SIG-M5 treated with dmso at 0.1 percent for 504 hours (cell line): ENCODE data around the gene CFHR2.
A peak's percentile ranks its signal among the peaks of the same experiment; 100 is the strongest.
"Not testable (repeated sequence)": the region's sequence is repeated elsewhere in the genome, so short reads cannot be mapped to it uniquely, and the experiment has no call there.

Experiments
- DNase-seq: peaks from one replicate; lab custom pipeline; 2025; ENCODE audit not compliant: unreplicated experiment; lab: John Stamatoyannopoulos, UW

The CFHR2 gene

GRCh38 chr1:196943568-196943967 lies at the start of gene CFHR2:
CFHR2 (plus strand) TSS chr1:196943738; CDS start chr1:196943881, 143 bp downstream.
- not testable (repeated sequence) for DNase-seq

- no peak for DNase-seq
Measured at GRCh38 chr1:196896355-196896754, 47.2 kb upstream of the CFHR2 start.

- no peak for DNase-seq
Measured at GRCh38 chr1:196897158-196897828, 46.2 kb upstream of the CFHR2 start.

GRCh38 chr1:196902344-196902743 lies 41.2 kb upstream of the CFHR2 start:
- DNase-seq: no peak

GRCh38 chr1:196910215-196910614 lies 33.3 kb upstream of the CFHR2 start:
- peak; percentile 13 for DNase-seq

- not testable (repeated sequence) for DNase-seq
Measured at GRCh38 chr1:196912283-196912682, 31.3 kb upstream of the CFHR2 start.

GRCh38 chr1:196926839-196927238 lies 16.7 kb upstream of the CFHR2 start:
- not testable (repeated sequence) for DNase-seq

GRCh38 chr1:196932853-196933252 lies 10.7 kb upstream of the CFHR2 start:
- DNase-seq: not testable (repeated sequence)

- no peak for DNase-seq
Measured at GRCh38 chr1:196933531-196934189, 9.9 kb upstream of the CFHR2 start.

GRCh38 chr1:196941474-196941873 lies 2.1 kb upstream of the CFHR2 start:
- DNase-seq: not testable (repeated sequence)

- no peak for DNase-seq
Measured at GRCh38 chr1:196951711-196952394, 8.3 kb downstream of the CFHR2 start.

- DNase-seq: no peak
Measured at GRCh38 chr1:196954778-196955177, 11.2 kb downstream of the CFHR2 start.

- no peak for DNase-seq
Measured at GRCh38 chr1:196955926-196956325, 12.4 kb downstream of the CFHR2 start.

- DNase-seq: no peak
Measured at GRCh38 chr1:196960854-196961253, 17.3 kb downstream of the CFHR2 start.

GRCh38 chr1:196970182-196970581 lies 26.6 kb downstream of the CFHR2 start:
- no peak for DNase-seq

- DNase-seq: no peak
Measured at GRCh38 chr1:196976278-196976677, 32.7 kb downstream of the CFHR2 start.

- no peak for DNase-seq
Measured at GRCh38 chr1:196977278-196977677, 33.7 kb downstream of the CFHR2 start, which contains the start of gene CFHR5. CFHR5 (plus strand) TSS chr1:196977556; CDS start chr1:196977665, 109 bp downstream.

GRCh38 chr1:196980859-196981258 lies 37.3 kb downstream of the CFHR2 start:
- no peak for DNase-seq

GRCh38 chr1:196982247-196982646 lies 38.7 kb downstream of the CFHR2 start:
- DNase-seq: not testable (repeated sequence)

- peak; percentile 7 for DNase-seq
Measured at GRCh38 chr1:196991919-196992651, 48.5 kb downstream of the CFHR2 start.

- DNase-seq: no peak
Measured at GRCh38 chr1:196993916-196994315, 50.4 kb downstream of the CFHR2 start.
